NCI-H524 (cell line): ENCODE measurements around the gene TRIML1.
"Not testable (repeated sequence)": the region's sequence is repeated elsewhere in the genome, so short reads cannot be mapped to it uniquely, and the experiment has no call there.

ENCODE experiments used
- DNase-seq, 2 experiments: peaks; one replicate each; lab custom pipeline; 2025; lab: John Stamatoyannopoulos, UW

TRIML1 gene

DNA sequence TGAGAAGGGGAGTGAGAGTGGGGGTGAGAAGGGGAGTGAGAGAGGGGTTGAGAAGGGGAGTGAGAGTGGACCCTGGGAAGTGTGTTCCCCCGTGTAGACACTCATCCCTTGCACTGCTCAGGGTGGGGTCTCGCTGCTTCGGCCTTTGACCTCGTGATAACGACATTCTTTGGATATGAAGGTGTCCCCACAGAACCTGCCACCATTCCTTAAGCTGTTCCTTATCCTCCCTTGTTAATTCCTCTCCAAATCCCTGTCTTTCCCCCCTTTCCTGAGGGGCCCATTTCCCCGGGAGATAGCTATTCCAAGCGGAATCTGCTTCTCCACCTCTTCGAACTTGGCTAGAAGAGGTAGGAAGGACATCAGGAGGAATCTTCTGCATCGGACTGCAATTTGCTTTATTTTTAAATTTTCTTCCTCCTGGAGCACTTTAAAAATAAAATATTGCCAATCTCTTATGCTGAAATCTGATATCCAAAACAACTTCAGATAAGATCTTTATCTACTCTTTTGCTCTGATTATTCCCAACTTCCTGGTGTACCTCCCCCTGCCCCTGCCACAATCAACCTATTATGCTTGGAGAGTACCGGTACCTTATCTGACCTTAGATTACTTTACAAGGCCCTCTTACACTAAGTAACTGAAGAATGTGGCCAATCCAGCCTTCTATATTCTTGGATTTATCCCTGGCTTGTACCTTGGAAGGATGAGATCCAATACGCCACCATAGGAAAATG lies 15.6 kb downstream of the TRIML1 start:
- no peak for DNase-seq

DNA sequence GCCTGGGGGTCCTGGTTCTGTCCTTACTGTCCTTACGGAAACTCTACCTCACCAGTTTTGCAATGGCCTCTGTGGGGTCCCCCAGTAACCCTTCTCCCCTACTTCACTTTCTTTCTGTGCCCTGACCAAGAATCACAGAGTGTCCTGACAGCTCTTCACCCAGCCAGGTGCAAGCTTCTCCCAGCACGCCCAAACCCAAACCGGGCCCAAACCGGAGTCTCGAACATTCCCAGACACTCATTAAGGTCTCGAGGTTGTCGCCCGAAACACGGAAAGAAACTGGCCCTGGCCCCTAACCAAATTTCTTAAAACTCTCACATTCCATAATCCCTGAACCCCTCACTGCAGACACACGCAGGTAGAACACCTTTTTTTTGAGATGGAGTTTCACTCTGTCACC lies 19.1 kb downstream of the TRIML1 start:
- no peak for DNase-seq

DNA sequence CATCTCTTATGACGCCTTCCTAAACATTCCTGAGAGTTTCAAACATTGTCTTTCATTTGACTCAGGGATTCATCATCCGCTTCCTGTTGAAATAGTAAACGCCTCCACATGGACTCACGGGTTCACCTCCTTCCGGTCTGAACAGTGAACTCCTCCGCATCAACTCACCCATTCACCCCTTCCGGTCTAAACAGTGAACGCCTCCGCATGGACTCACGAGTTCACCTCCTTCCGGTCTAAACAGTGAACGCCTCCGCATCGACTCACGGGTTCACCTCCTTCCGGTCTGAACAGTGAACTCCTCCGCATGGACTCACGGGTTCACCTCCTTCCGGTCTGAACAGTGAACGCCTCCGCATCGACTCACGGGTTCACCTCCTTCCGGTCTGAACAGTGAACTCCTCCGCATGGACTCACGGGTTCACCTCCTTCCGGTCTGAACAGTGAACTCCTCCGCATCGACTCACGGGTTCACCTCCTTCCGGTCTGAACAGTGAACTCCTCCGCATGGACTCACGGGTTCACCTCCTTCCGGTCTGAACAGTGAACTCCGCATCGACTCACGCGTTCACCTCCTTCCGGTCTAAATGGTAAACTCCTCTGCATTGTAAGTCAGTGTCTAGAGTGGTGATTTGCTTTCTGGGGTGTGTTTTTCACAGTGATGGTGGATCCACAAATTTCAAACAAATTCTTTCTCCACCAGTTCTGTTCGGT lies 20.4 kb downstream of the TRIML1 start:
- not testable (repeated sequence) for DNase-seq

DNA sequence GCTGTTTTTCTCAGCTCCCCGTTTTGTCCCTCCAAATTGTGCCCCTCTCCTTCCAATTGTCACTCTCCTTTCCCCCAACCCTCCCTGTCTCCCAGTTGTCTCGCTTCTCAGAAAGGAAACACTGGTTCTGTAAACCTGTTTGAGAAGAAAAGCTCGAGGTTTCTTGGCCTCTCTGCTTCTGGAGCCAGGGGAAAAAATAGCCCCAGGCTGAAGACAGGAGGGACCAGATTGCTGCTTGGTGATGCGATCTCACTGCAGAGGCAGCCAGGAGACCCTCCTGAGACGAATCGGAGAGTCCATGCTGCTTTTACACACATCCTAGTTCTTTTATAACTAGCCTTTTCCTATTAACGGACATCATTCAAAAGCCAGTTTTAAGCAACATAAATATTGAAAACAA lies 21.2 kb downstream of the TRIML1 start:
- no peak for DNase-seq

DNA sequence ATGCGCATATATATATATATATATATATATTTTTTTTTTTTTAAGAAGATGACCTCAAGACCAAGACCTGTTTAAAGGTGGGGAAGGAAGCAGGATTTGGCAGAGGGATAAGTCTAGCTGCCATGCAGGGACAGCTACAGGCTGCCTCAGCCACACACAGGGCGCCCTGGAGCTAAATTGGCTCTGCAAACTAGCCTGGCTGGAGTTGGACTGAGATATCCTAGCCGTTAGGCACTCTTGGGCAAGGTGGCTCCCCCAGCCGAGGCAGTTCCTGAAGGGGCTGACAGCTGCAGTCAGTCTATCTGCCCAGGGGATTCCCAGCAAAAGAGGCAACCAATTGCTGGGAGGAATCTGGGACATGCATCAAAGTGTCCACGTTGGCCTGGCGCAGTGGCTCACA lies 21.9 kb downstream of the TRIML1 start:
- DNase-seq, result no peak

DNA sequence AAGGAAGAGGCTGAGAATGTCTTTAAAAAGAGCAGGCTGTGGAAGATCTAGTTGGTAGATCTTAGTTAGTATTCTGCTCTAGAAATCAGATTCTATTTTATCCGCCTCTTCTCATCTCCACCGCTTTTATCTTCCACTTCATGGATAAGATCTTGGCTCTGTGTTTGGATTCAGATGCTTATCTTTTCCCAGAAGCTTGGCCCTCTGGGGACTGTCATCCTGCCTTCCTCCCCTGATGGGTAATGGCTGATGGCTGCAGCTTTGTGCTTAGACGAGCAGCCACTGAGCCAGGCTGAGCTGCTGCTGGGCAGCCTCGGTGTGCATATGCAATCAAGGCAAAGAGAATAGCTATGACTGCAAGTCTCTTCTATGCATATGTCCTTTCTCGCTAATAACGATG lies 23.5 kb downstream of the TRIML1 start:
- no peak for DNase-seq

DNA sequence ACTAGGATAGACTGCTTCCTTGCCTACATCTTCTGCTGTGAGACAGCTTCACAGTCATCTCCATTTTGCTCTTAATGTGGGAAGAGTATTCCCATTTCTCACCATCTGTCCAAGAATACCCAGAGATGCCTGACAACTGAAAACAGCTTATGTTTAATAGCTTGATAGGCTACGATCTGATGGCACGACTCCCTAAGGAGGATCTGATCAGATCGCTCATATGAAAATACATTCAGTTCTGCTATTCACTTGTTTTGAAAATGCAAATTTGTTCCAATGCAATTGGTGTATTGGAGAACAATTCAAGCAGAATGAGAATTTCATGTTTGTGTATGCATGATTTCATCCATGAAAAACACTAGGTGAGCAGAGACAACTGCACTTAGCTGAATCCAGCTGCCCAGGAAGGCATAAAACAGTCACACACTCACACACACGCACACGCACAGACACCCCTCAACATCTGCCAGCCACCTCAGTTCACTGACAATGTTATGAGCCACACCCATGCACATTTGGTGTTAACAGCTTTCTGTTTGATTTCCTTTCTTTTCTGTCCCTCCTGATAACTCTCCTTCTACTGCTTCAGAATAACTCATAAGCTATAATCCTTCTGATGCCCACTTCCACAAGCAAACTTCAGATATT lies 29.6 kb downstream of the TRIML1 start:
- DNase-seq, result peak in 1 of 2 experiments; percentile 58

DNA sequence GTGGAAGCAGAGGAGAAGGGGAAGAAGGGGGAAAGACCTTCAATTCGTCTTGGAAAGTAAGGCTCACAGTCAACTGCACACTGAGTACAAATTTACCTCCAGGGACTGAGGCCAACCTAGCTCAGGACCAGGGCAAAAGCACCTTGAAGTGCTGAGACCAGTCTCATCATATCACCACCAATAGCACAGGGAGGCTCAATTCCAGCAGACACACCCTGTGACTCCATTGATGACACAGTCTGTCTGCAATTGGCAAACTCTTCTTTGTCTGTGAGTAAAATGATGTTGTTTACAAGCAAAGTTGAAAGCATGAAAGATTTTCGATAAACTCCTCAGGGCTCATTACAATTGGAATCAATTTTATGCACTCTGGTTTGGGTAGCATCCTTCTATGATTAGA lies 32.3 kb downstream of the TRIML1 start:
- DNase-seq, result no peak

DNA sequence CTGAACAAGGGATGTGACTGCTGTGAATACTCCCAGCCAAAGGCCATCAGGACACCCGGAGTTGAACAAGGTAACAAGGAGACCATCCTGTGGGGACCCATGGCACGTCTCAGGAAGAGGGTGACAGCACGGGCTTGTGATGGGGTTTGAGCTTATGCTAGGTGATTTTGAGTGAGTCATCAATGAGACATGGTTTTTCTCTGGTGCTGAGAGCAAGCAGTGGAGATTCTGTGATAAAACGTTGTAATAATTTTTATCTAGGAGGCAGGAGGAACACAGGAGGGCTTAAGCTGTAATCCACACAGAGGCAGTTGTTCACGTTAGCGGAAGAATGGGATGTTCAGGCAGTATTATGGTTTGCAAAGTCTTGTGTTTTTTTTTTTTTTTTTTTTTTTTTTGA lies 36.0 kb downstream of the TRIML1 start:
- no peak for DNase-seq

DNA sequence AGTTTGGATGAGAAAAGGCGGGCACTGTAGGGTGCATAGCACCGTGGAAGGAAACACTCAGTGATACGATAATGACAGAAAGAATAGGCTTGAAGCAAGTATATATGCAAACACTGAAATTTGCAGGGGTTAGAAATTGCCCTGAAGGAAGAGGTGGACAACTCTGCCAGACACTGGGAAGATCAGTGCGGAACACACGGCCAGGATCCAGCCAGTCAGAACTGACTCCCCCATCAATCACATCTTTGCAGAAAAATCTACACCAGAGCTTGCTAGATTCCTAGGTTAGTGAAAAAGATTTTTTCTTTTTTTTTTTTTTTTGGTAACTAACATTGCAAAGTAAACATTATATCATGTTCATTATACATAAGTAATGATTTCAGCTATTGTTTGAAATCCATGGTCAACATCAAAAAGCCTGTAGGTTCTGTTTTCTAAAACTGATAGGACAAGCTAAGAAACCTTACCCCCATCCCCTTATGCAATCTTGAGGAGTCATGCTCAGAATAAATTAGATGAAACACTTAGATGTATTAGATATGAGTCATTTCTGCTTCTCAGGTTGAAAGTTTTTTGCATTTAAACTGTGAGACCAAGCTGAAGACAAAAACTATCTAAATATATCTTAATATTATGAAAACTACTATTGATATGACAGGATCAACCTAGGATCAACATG lies 38.9 kb downstream of the TRIML1 start:
- no peak for DNase-seq

DNA sequence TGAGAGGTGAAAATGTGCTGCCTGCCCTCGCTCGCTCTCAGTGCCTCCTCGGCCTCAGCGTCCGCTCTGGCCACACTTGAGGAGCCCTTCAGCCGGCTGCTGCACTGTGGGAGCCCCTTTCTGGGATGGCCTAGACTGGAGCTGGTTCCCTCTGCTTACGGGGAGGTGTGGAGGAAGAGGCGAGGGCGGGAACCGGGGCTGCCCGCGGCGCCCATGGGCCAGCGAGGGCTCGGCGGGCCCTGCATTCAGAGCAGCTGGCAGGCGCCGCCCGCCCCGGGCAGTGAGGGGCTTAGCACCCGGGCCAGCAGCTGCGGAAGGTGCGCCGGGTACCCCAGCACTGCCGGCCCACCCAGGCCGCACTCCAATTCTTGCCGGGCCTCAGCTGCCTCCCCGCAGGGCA lies 39.6 kb downstream of the TRIML1 start:
- no peak for DNase-seq

DNA sequence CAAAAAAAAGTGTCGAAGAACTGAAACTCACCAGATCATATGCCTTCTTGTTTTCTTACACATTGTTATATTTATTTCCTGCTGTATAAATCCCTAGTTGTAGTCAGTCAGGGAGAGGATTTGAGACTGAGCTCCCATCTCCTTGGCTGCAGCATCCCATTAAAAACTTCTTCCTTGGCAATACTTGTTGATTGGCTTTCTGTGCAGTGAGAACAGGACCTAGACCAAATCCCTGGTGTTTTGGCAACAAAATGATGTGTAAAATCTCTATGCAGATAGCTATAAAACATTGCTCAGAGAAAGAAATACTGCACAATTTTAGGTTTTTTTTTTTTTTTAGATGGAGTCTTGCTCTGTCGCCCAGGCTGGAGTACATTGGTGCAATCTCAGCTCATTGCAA lies 47.9 kb downstream of the TRIML1 start:
- no peak for DNase-seq

DNA sequence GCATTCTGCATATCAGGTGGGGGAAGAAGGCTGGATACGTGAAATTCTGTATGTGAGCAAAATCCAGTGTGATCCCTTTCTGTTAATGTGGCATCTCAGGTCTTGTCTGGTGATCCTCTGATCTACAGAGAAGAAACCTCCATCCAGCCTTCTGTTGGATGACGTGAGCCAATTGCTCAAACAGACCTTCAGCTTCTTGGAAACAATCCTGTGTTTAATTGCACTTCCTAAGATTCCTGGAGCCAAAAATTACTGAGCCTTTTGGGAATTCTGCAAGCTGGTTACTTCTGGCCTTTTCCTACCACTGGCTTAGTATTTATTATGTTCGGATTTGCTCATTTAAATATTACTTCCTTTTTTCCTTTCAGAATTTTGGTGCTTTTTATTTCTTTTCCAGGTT lies 51.2 kb downstream of the TRIML1 start:
- DNase-seq, result no peak

DNA sequence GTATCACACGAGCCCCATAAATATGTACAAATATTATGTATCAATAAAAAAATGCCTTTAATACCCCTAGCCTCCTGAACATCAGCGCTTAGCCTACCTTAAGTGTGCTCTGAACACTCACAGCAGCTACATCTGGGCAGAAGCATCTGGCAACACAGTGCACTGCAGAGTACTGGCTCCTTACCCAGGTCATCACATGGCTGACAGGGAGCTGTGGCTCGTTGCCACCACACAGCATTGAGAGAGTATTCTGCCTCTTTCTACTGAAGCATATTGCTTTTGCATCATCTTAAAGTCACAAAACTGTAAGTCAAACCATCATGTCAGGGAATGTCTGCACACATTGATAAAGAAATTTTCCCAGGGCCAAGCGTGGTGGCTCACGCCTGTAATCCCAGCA lies 55.2 kb downstream of the TRIML1 start:
- no peak for DNase-seq

DNA sequence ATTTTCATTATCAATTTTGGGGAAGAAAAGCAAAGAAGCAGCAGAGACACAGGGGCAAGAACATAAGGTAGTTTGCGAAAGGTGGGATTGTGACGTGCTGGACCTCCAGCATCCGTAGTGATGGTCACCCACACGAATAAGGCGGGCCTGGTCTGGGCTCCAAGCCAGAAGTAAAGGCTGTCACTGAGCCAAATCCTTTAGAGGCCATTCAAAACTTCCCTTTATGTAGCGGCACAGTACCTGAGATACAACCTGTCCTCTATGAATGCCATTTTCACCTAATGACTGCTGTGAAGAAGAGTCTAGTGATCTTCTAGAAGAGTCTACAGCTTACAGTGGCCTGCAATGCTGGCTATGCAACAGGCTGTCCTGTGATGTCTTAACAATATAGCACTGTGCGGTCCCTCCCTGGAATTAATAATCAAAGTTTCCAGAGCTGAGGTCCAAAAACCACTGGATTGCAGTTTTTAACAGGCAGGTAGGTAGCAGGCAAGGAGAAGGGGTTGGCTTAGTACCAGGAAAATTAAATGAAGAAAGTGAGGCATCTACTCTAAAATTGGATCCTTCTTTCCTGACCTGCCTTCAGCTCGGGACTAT lies 56.2 kb downstream of the TRIML1 start:
- DNase-seq, result no peak

DNA sequence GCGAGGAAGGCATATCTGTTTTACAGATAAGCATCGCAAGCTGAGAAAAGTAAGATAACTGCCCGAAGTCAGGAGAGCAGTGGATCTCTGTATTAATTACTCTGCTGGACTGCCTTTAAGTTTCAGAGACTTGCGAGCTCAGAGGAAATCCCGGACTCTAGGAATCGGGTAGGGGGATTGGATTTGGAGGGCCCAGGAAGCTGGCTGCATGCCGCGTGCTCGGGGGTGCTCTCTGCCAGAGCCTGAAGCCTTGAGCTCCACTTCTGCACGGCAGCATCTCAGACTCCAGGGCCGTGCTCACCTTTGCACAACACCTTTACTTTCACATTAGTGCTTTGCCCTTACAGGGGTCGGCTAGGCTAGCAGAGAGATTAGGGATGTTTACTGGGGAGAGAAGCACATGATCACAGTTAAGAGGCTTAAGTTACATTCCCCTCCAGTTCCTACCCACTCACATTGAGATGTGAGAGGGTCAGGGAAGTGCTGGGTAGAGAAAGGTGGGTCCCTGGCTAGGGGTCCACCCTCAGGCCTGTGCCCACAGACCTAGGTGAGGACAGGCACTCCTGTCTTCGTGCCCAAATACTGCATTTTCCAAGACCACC lies 57.0 kb downstream of the TRIML1 start:
- DNase-seq, result peak; percentile 4 to 39
